H1 (cell line): ENCODE results near the gene MLEC. TPM values are rescaled to one million over a fixed set of nuclear protein-coding genes. Genes with fewer than 3 reads are reported as not detected.

Experiments used
- CTCF ChIA-PET: fragments of 300-600 bp; sonication (Branson Sonifier 250); formaldehyde crosslinking; loops from one replicate; lab custom pipeline; 2021; ENCODE audit not compliant: partially characterized antibody; lab: Charles Lee
- POLR2A ChIA-PET: fragments of 300-600 bp; sonication (Branson Sonifier 250); formaldehyde crosslinking; loops from one replicate; lab custom pipeline; 2021; ENCODE audit warnings: inconsistent platforms; ENCODE audit not compliant: partially characterized antibody; lab: Charles Lee
- DNase-seq, 2 experiments: peaks; one replicate each; pipeline versions ENCODE4 v3.0.0 to v3.0.0-alpha.2; 2010 to 2022; ENCODE audit warnings: low spot score in 2 of 2, low read depth in 1 of 2, mixed read lengths in 1 of 2
- FAIRE-seq: peaks from 2 replicates; lab custom pipeline; 2011; peaks lifted over from hg19 to GRCh38; lab: Jason Lieb, UNC
- H2AFZ ChIP-seq: 2 replicates; pipeline ENCODE4 v1.8.1; 2012; ENCODE audit warnings: low read length, inconsistent platforms
- H2AK5ac ChIP-seq: 2 replicates; pipeline ENCODE4 v1.6.1; 2013; ENCODE audit warnings: low read depth, low read length
- H2BK120ac ChIP-seq: replicated peaks from 2 replicates; pipeline ENCODE3; 2013; ENCODE audit warnings: low read depth, low read length, inconsistent platforms
- H2BK12ac ChIP-seq: 2 replicates; pipeline ENCODE4 v1.6.1; 2013; ENCODE audit warnings: low read depth, low read length
- H2BK15ac ChIP-seq: 2 replicates; pipeline ENCODE4 v1.6.1; 2013; ENCODE audit warnings: low read length
- H2BK20ac ChIP-seq: 2 replicates; pipeline ENCODE4 v1.6.1; 2013; ENCODE audit warnings: low read length
- H2BK5ac ChIP-seq: 2 replicates; pipeline ENCODE4 v1.6.1; 2013; ENCODE audit warnings: low read depth, low read length
- H3K14ac ChIP-seq: 2 replicates; pipeline ENCODE4 v1.6.1; 2013; ENCODE audit warnings: inconsistent platforms; ENCODE audit not compliant: insufficient read length
- H3K18ac ChIP-seq: 2 replicates; pipeline ENCODE4 v1.6.1; 2013; ENCODE audit warnings: low read length; ENCODE audit errors: extremely low read depth
- H3K23ac ChIP-seq: 2 replicates; pipeline ENCODE4 v1.6.1; 2013; ENCODE audit warnings: inconsistent platforms; ENCODE audit not compliant: insufficient read length
- H3K23me2 ChIP-seq: 2 replicates; pipeline ENCODE4 v1.6.1; 2013; ENCODE audit warnings: low read depth, low read length
- H3K27ac ChIP-seq: 2 replicates; pipeline ENCODE4 v1.6.1; 2011; ENCODE audit warnings: low read depth, low read length, inconsistent platforms
- H3K27me3 ChIP-seq, 4 experiments: replicated peaks in 1 of 4; 1 replicate in 1 of 4; 2 replicates in 3 of 4; pipeline versions ENCODE4 v1.6.1 to v1.8.1; 2011 to 2013; ENCODE audit warnings: low read length in 3 of 4, mild to moderate bottlenecking in 3 of 4, inconsistent platforms in 2 of 4, mixed read lengths in 2 of 4, moderate library complexity in 1 of 4; ENCODE audit not compliant: control insufficient read depth in 3 of 4, insufficient read depth in 3 of 4; ENCODE audit errors: extremely low read depth in 1 of 4
- H3K36me3 ChIP-seq, 4 experiments: 2 replicates each; pipeline versions ENCODE4 v1.6.1 to v1.8.1; 2011 to 2013; ENCODE audit warnings: mild to moderate bottlenecking in 4 of 4, low read length in 3 of 4, moderate library complexity in 2 of 4, control low read depth in 1 of 4, inconsistent platforms in 1 of 4; ENCODE audit not compliant: insufficient read depth in 4 of 4, control insufficient read depth in 2 of 4
- H3K4ac ChIP-seq: replicated peaks from 2 replicates; pipeline ENCODE3; 2013; ENCODE audit warnings: low read length, low read depth, mixed read lengths, inconsistent platforms; ENCODE audit not compliant: insufficient read length
- H3K4me1 ChIP-seq, 4 experiments: replicated peaks in 1 of 4; 1 replicate in 1 of 4; 2 replicates in 3 of 4; pipeline versions ENCODE4 v1.6.1 to v1.8.1; 2011 to 2013; ENCODE audit warnings: low read length in 3 of 4, inconsistent platforms in 2 of 4, mixed read lengths in 1 of 4; ENCODE audit not compliant: insufficient read depth in 4 of 4, control insufficient read depth in 3 of 4
- H3K4me2 ChIP-seq, 2 experiments: 2 replicates each; pipeline versions ENCODE4 v1.6.1 to v1.8.1; 2011 to 2013; ENCODE audit warnings: low read depth in 2 of 2, low read length in 2 of 2, control low read depth in 1 of 2, inconsistent platforms in 1 of 2, mild to moderate bottlenecking in 1 of 2; ENCODE audit not compliant: insufficient read depth in 1 of 2
- H3K4me3 ChIP-seq, 4 experiments: fragments of 200-600, 300-600 bp in 1 of 4; sonication (generic), shearing (Covaris generic), sonication (Bioruptor Twin) in 1 of 4; 2 replicates each; pipeline versions ENCODE4 v1.5.1 to v1.8.1; 2011 to 2016; ENCODE audit warnings: low read length in 4 of 4, low read depth in 3 of 4, control low read depth in 2 of 4, inconsistent platforms in 2 of 4, mild to moderate bottlenecking in 2 of 4, mixed read lengths in 1 of 4, moderate library complexity in 1 of 4; ENCODE audit not compliant: insufficient read depth in 2 of 4; ENCODE audit errors: extremely low read depth in 1 of 4
- H3K56ac ChIP-seq: replicated peaks from 2 replicates; pipeline ENCODE3; 2013; ENCODE audit warnings: low read depth, mild to moderate bottlenecking, mixed read lengths, low read length, inconsistent platforms; ENCODE audit not compliant: insufficient read length
- H3K79me1 ChIP-seq: 2 replicates; pipeline ENCODE4 v1.6.1; 2013; ENCODE audit warnings: low read depth, low read length, control low read depth
- H3K79me2 ChIP-seq, 2 experiments: 2 replicates each; pipeline versions ENCODE4 v1.6.1 to v1.8.1; 2012 to 2013; ENCODE audit warnings: low read length in 2 of 2, mild to moderate bottlenecking in 2 of 2, inconsistent platforms in 1 of 2; ENCODE audit not compliant: insufficient read depth in 2 of 2, control insufficient read depth in 1 of 2
- H3K9ac ChIP-seq, 4 experiments: replicated peaks in 1 of 4; 1 replicate in 1 of 4; 2 replicates in 3 of 4; pipeline versions ENCODE4 v1.6.1 to v1.8.1; 2011 to 2013; ENCODE audit warnings: low read depth in 3 of 4, low read length in 3 of 4, control low read depth in 2 of 4, mild to moderate bottlenecking in 2 of 4, moderate library complexity in 2 of 4, inconsistent platforms in 1 of 4; ENCODE audit errors: extremely low read depth in 1 of 4
- H3K9me3 ChIP-seq, 2 experiments: 2 replicates each; pipeline versions ENCODE4 v1.6.1 to v1.8.1; 2012 to 2013; ENCODE audit warnings: mild to moderate bottlenecking in 2 of 2, moderate library complexity in 2 of 2, control low read depth in 1 of 2, inconsistent platforms in 1 of 2, low read depth in 1 of 2, low read length in 1 of 2, mixed read lengths in 1 of 2; ENCODE audit not compliant: insufficient read depth in 2 of 2
- H4K20me1 ChIP-seq, 2 experiments: replicated peaks in 1 of 2; 2 replicates each; pipeline versions ENCODE3 to v1.8.1; 2011 to 2013; ENCODE audit warnings: inconsistent platforms in 2 of 2, low read length in 2 of 2, mild to moderate bottlenecking in 1 of 2; ENCODE audit not compliant: insufficient read depth in 2 of 2, control insufficient read depth in 1 of 2
- H4K5ac ChIP-seq: 2 replicates; pipeline ENCODE4 v1.6.1; 2013; ENCODE audit warnings: low read length, low read depth, mixed read lengths, inconsistent platforms; ENCODE audit not compliant: insufficient read length
- H4K8ac ChIP-seq: 2 replicates; pipeline ENCODE4 v1.8.0; 2013; ENCODE audit warnings: mild to moderate bottlenecking, moderate library complexity, low read length, inconsistent platforms; ENCODE audit not compliant: insufficient read depth; ENCODE audit errors: extremely low read depth
- H4K91ac ChIP-seq: replicated peaks from 2 replicates; pipeline ENCODE3; 2013; ENCODE audit warnings: low read length, mixed read lengths, inconsistent platforms; ENCODE audit not compliant: insufficient read length
- CEBPB ChIP-seq: IDR thresholded peaks from 2 replicates; pipeline ENCODE4 v1.6.1; 2012; ENCODE audit warnings: low read depth, low read length
- EZH2 ChIP-seq: fragments of 200-600 bp; sonication (generic); IDR thresholded peaks from 2 replicates; pipeline ENCODE4 v1.7.1; 2012; ENCODE audit warnings: low read depth, mild to moderate bottlenecking, moderate library complexity, low read length, inconsistent platforms; ENCODE audit not compliant: severe bottlenecking
- JUND ChIP-seq: IDR thresholded peaks from 2 replicates; pipeline ENCODE4 v1.6.1; 2011; ENCODE audit warnings: mild to moderate bottlenecking, improper control_type of control experiment, low read length
- MAFK ChIP-seq: IDR thresholded peaks from 2 replicates; pipeline ENCODE4 v1.6.1; 2012; ENCODE audit warnings: low read depth, mild to moderate bottlenecking, improper control_type of control experiment, low read length
- POU5F1 ChIP-seq: IDR thresholded peaks from 2 replicates; pipeline ENCODE4 v1.6.1; 2011; ENCODE audit warnings: low read depth, mild to moderate bottlenecking, low read length, moderate library complexity
- RFX5 ChIP-seq: IDR thresholded peaks from 2 replicates; pipeline ENCODE4 v1.6.1; 2011; ENCODE audit warnings: low read depth, low read length, improper control_type of control experiment, borderline replicate concordance
- RXRA ChIP-seq: IDR thresholded peaks from 2 replicates; pipeline ENCODE4 v1.6.1; 2011; ENCODE audit warnings: low read depth, mild to moderate bottlenecking, low read length, moderate library complexity; ENCODE audit not compliant: insufficient read depth
- SIN3A ChIP-seq, 2 experiments: IDR thresholded peaks in 1 of 2; conservative IDR thresholded peaks in 1 of 2; 2 replicates each; pipeline ENCODE4 v1.6.1; 2011 to 2012; ENCODE audit warnings: low read length in 2 of 2, improper control_type of control experiment in 1 of 2, low read depth in 1 of 2, mild to moderate bottlenecking in 1 of 2
- TBP ChIP-seq: IDR thresholded peaks from 2 replicates; pipeline ENCODE4 v1.6.1; 2011; ENCODE audit warnings: low read depth, low read length, improper control_type of control experiment
- WGBS, 2 experiments: shearing (Covaris generic) in 1 of 2; methylation state at CpG; one replicate each; pipeline versions ENCODE4 v1.1.6 to v1.1.7; 2013 to 2015; ENCODE audit warnings: low lambda C conversion rate in 2 of 2, mixed read lengths in 2 of 2, inconsistent platforms in 1 of 2, low coverage in 1 of 2, missing lambda C conversion rate in 1 of 2; ENCODE audit not compliant: insufficient replicate concordance in 2 of 2, insufficient coverage in 1 of 2, insufficient read length in 1 of 2; ENCODE audit errors: extremely low coverage in 1 of 2, missing lambda C conversion rate in 1 of 2; 5-methylcytosine and 5-hydroxymethylcytosine counted together
- polyA plus RNA-seq, 7 experiments: library from polyadenylated mRNA; depleted of rRNA in 3 of 7; stranded (reverse) in 5 of 7; unstranded in 2 of 7; fragments of >200 nt in 5 of 7; fragments of 200-250 nt in 2 of 7; gene quantifications; 1 replicate in 5 of 7; 2 replicates in 1 of 7; 4 replicates in 1 of 7; pipeline versions ENCODE4 v1.2.1 to v1.2.3, GENCODE V29; 2011 to 2013; ENCODE audit warnings: missing spikeins in 2 of 7, mixed read lengths in 2 of 7
- total RNA-seq: library from RNA; stranded (reverse); fragmentation: NEBNext Ultra II Directional; extraction: Animal tissue kit (Norgen Biotek cat#: 25700); gene quantifications from 2 replicates; pipeline ENCODE4 v1.2.1, GENCODE V29; 2021

MLEC gene
- total and polyA plus RNA-seq, 2 of the 8 experiments (the other 6 are each of a cell fraction or from before 2014, with no cell fraction given) = 37.1 to 260 TPM

GRCh38 chr12:120689397-120690082 is 2.6 kb downstream of the MLEC start:
- Histone ChIP-seq H2BK5ac (peak overlapping the region; percentile 54; the same call in 1 of the 2 replicates), H3K23ac (no peak overlapping the region), H3K27ac (no peak overlapping the region), H4K8ac (no peak overlapping the region), H2AK5ac (no peak overlapping the region), H4K5ac (no peak overlapping the region), H3K9ac (no peak overlapping the region), H2BK15ac (no peak overlapping the region), H3K56ac (no peak overlapping the region), H3K36me3 (peaks cover 0 to 7% (median 6%) of the 10 kb centered on the region in 4 experiments; a peak in 4 of 8 replicates), H2BK12ac (no peak overlapping the region), H2BK120ac (no peak overlapping the region), H3K79me2 (peaks cover 43 to 73% of the 10 kb centered on the region in 2 experiments), H3K4me2 (peak overlapping the region; percentile 87 to 96), H3K79me1 (peaks cover 11% of the 10 kb centered on the region; the same call in 1 of the 2 replicates), H4K91ac (no peak overlapping the region), H3K14ac (no peak overlapping the region), H3K4ac (no peak overlapping the region), H2BK20ac (no peak overlapping the region), H3K9me3 (no peaks in the 10 kb centered on the region), H3K23me2 (peaks cover 16% of the 10 kb centered on the region), H4K20me1 (peaks cover 20 to 22% of the 10 kb centered on the region in 2 experiments), H3K4me1 (peaks cover 6 to 22% (median 16%) of the 10 kb centered on the region in 4 experiments; a peak in 6 of 7 replicates), H3K18ac (no peak overlapping the region), H3K27me3 (no peaks in the 10 kb centered on the region), H3K4me3 (peak overlapping the region; percentile 26 to 92 (median 82); a peak in 7 of 8 replicates), H2AFZ (no peak overlapping the region)
- ChIA-PET POLR2A (interaction anchor here (0.6 to 4.5 kb wide), 7 partner anchors 10 to 128 kb away, joined by 3 to 28 read pairs (median 3); no protein-coding TSS in a partner anchor), CTCF (interaction anchor here (0.6 to 10.4 kb wide), 9 partner anchors 13 to 283 kb away, joined by 3 to 87 read pairs (median 4); partner anchors contain the start of gene CABP1)
- FAIRE-seq (no peak), DNase-seq (no peak)
- TF ChIP-seq RFX5 (no peak), MAFK (no peak), CEBPB (0 out of 2 replicates have a peak, but pooled peaks have one; percentile 29), SIN3A (conservative IDR thresholded peaks at IDR 0.05 in 1 of 2, IDR thresholded peaks at IDR 0.05 in 1 of 2; ENCODE audit: low read depth in 1 of 2, low read length in 2 of 2) (0 out of 4 replicates have a peak, but pooled peaks have one; percentile 18 to 41), JUND (no peak), EZH2 (no peak), POU5F1 (0 out of 2 replicates have a peak, but pooled peaks have one; percentile 14), RXRA (no peak), TBP (no peak)
- 66% methylated on average over 6 of the region's 6 CpGs; no CpG with 5 or more reads in 1 of the 2 experiments for WGBS, 2 experiments
